Transverse colon (tissue), 4 donors: ENCODE measurements around the gene RTEL1. TPM values are rescaled to one million over a fixed set of nuclear protein-coding genes. Genes with fewer than 3 reads are reported as not detected.

Source experiments
- DNase-seq: peaks from one replicate; pipeline ENCODE4 v3.0.0-alpha.2; 2019
- H3K27ac ChIP-seq, 4 donors: fragments of 200-600 bp; sonication (generic); 2 replicates each; pipeline ENCODE4 v1.5.1; 2016 to 2018; ENCODE audit warnings: inconsistent platforms in 4 of 4
- H3K27me3 ChIP-seq: fragments of 200-600 bp; sonication (generic); 2 replicates; pipeline ENCODE4 v1.5.1; 2017; ENCODE audit warnings: inconsistent platforms
- H3K36me3 ChIP-seq, 4 donors: fragments of 200-600 bp; sonication (generic); 2 replicates each; pipeline ENCODE4 v1.5.1; 2017 to 2019; ENCODE audit warnings: inconsistent platforms in 4 of 4
- H3K4me1 ChIP-seq, 4 donors: fragments of 200-600 bp; sonication (generic); 2 replicates each; pipeline ENCODE4 v1.5.1; 2017 to 2020; ENCODE audit warnings: inconsistent platforms in 4 of 4
- H3K4me3 ChIP-seq, 4 donors: fragments of 200-600 bp; sonication (generic); 1 replicate in 1 of 4; 2 replicates in 3 of 4; pipeline versions ENCODE4 v1.5.1 to v1.6.1; 2017 to 2019; ENCODE audit warnings: inconsistent platforms in 4 of 4
- H3K9me3 ChIP-seq, 2 donors: fragments of 200-600 bp; sonication (generic); 2 replicates each; pipeline ENCODE4 v1.5.1; 2017 to 2019; ENCODE audit warnings: inconsistent platforms in 2 of 2
- CTCF ChIP-seq, 5 experiments: fragments of 200-600 bp in 3 of 5; fragments of 450-650 bp in 2 of 5; sonication (generic) in 3 of 5; IDR thresholded peaks; 1 replicate in 2 of 5; 2 replicates in 3 of 5; pipeline ENCODE4 v1.5.1; 2016 to 2017; ENCODE audit warnings: antibody characterized with exemption in 5 of 5, inconsistent platforms in 3 of 5, mild to moderate bottlenecking in 2 of 5, moderate library complexity in 1 of 5
- EP300 ChIP-seq: sonication (generic); formaldehyde crosslinking; IDR thresholded peaks from one replicate; pipeline ENCODE4 v1.6.1; 2017; ENCODE audit warnings: antibody characterized with exemption, low read depth
- POLR2A ChIP-seq: fragments of 450-650 bp; IDR thresholded peaks from one replicate; pipeline ENCODE4 v1.6.1; 2016; ENCODE audit warnings: antibody characterized with exemption, mild to moderate bottlenecking, moderate library complexity
- POLR2AphosphoS5 ChIP-seq, 3 donors: sonication (generic); formaldehyde crosslinking; IDR thresholded peaks; one replicate each; pipeline ENCODE4 v1.6.1; 2016; ENCODE audit warnings: antibody characterized with exemption in 3 of 3
- WGBS, 2 donors: methylation state at CpG; one replicate each; pipeline ENCODE4 v1.1.5; 2018; ENCODE audit warnings: low coverage in 1 of 2; 5-methylcytosine and 5-hydroxymethylcytosine counted together
- in situ Hi-C, 4 donors: fragments of 200-750 bp; cut with MboI; loops; one replicate each; pipeline versions ENCODE4 v1.15.0 to v1.15.1; 2017; ENCODE audit warnings: low sequenced_read_pairs in 3 of 4, low pct_ligation_motif_present in 1 of 4, low pct_unique_long_range_greater_than_20kb in 1 of 4
- intact Hi-C: fragments of 100-400 bp; cut with DNase I; formaldehyde crosslinking; loops from one replicate; pipeline ENCODE4 v1.15.1; 2023; ENCODE audit warnings: low total_unique reads
- total RNA-seq, 4 donors: library from RNA; depleted of rRNA; stranded (reverse); fragments of >200 nt; gene quantifications; one replicate each; pipeline ENCODE4 v1.1.0, GENCODE V29; 2016

The RTEL1 gene
- total RNA-seq, 4 donors from 2014 or later = 18.8 to 84.9 (median 24.1) TPM

- Histone ChIP-seq H3K27me3 (no peaks in the 10 kb centered on the region), H3K4me1 (no peaks in the 10 kb centered on the region), H3K36me3 (peaks cover 0 to 24% (median 4%) of the 10 kb centered on the region in 4 donors), H3K4me3 (no peak overlapping the region), H3K27ac (no peak overlapping the region), H3K9me3 (no peaks in the 10 kb centered on the region)
- no peak for DNase-seq
- intact Hi-C loops (no loop called here), in situ Hi-C loops (no loop called here)
- WGBS, 2 donors = 92% methylated on average over 11 of the region's 11 CpGs; no CpG with 5 or more reads in 1 of the 2 donors
- TF ChIP-seq POLR2AphosphoS5 (IDR thresholded peaks at IDR 0.05) = no peak
- no peak for TF ChIP-seq CTCF (IDR thresholded peaks at IDR 0.05)
- TF ChIP-seq EP300 = no peak
- TF ChIP-seq POLR2A = no peak
These were observed 39.7 kb upstream of the RTEL1 start for GRCh38 chr20:63618291-63618980.

GRCh38 chr20:63619086-63619485 is 39.0 kb upstream of the RTEL1 start:
- H3K27ac ChIP-seq = no peak overlapping the region
- H3K4me3 ChIP-seq = no peak overlapping the region
- whole genome bisulfite sequencing, 2 donors = 93 to 94% methylated on average over 2 to 16 of the region's 16 CpGs
- H3K27me3 ChIP-seq = no peaks in the 10 kb centered on the region
- DNase-seq = no peak
- no peaks in the 10 kb centered on the region for H3K4me1 ChIP-seq
- H3K9me3 ChIP-seq = no peaks in the 10 kb centered on the region
- in situ Hi-C loops = no loop called here
- TF ChIP-seq EP300 = no peak
- no peak for TF ChIP-seq CTCF (IDR thresholded peaks at IDR 0.05)
- TF ChIP-seq POLR2AphosphoS5 (IDR thresholded peaks at IDR 0.05) = no peak
- no peak for TF ChIP-seq POLR2A
- intact Hi-C loops = no loop called here
- H3K36me3 ChIP-seq = peaks cover 0 to 24% (median 4%) of the 10 kb centered on the region in 4 donors

GRCh38 chr20:63619505-63619904 is 38.6 kb upstream of the RTEL1 start:
- H3K4me3 ChIP-seq = no peak overlapping the region
- no peaks in the 10 kb centered on the region for H3K9me3 ChIP-seq
- H3K36me3 ChIP-seq = peaks cover 0 to 24% (median 4%) of the 10 kb centered on the region in 4 donors
- 87% methylated on average over 13 of the region's 13 CpGs; no CpG with 5 or more reads in 1 of the 2 donors for WGBS, 2 donors
- no peaks in the 10 kb centered on the region for H3K4me1 ChIP-seq
- TF ChIP-seq POLR2A = no peak
- no peak for TF ChIP-seq CTCF (IDR thresholded peaks at IDR 0.05)
- TF ChIP-seq EP300 = no peak
- no peak for TF ChIP-seq POLR2AphosphoS5 (IDR thresholded peaks at IDR 0.05)
- DNase-seq = no peak
- in situ Hi-C loops = no loop called here
- no peak overlapping the region for H3K27ac ChIP-seq
- intact Hi-C loops = no loop called here
- H3K27me3 ChIP-seq = no peaks in the 10 kb centered on the region

- TF ChIP-seq EP300 = no peak
- no peak for TF ChIP-seq POLR2A
- TF ChIP-seq POLR2AphosphoS5 (IDR thresholded peaks at IDR 0.05) = no peak
- no peak for TF ChIP-seq CTCF (IDR thresholded peaks at IDR 0.05)
- intact Hi-C loops = no loop called here
- peaks cover 0 to 6% (median 3%) of the 10 kb centered on the region in 4 donors for H3K4me1 ChIP-seq
- no peak overlapping the region for H3K27ac ChIP-seq
- 63 to 84% methylated on average over 2 to 8 of the region's 8 CpGs for WGBS, 2 donors
- H3K27me3 ChIP-seq = no peaks in the 10 kb centered on the region
- H3K36me3 ChIP-seq = peaks cover 0 to 16% (median 4%) of the 10 kb centered on the region in 4 donors
- H3K9me3 ChIP-seq = no peaks in the 10 kb centered on the region
- no peak for DNase-seq
- in situ Hi-C loops = no loop called here
- no peak overlapping the region for H3K4me3 ChIP-seq
These were observed 37.1 kb upstream of the RTEL1 start for GRCh38 chr20:63620991-63621390.
